GM21619 (cell line): ENCODE measurements around the gene FFAR1.

Experiments used
- ATAC-seq: cut with Tn5 transposase; IDR thresholded peaks from one replicate; pipeline ENCODE4 v1.9.1; 2021; ENCODE audit not compliant: unreplicated experiment

FFAR1 gene

GRCh38 chr19:35314858-35315470 is 32.7 kb upstream of the FFAR1 start:
- ATAC-seq = no peak

GRCh38 chr19:35315883-35316282 is 31.8 kb upstream of the FFAR1 start:
- ATAC-seq = no peak

- no peak for ATAC-seq
These were observed 31.1 kb upstream of the FFAR1 start for GRCh38 chr19:35316560-35316959.

GRCh38 chr19:35317464-35318043 is 30.1 kb upstream of the FFAR1 start:
- no peak for ATAC-seq

GRCh38 chr19:35318679-35319448 is 28.8 kb upstream of the FFAR1 start:
- ATAC-seq = no peak

- no peak for ATAC-seq
These were observed 27.5 kb upstream of the FFAR1 start for GRCh38 chr19:35320065-35320713.

GRCh38 chr19:35321291-35321690 is 26.4 kb upstream of the FFAR1 start:
- no peak for ATAC-seq

GRCh38 chr19:35322014-35322413 is 25.7 kb upstream of the FFAR1 start:
- no peak for ATAC-seq

GRCh38 chr19:35327642-35328041 is 20.1 kb upstream of the FFAR1 start:
- no peak for ATAC-seq

GRCh38 chr19:35328851-35329285 is 18.8 kb upstream of the FFAR1 start, which contains the start of gene CD22:
TSS of gene CD22 (plus strand) at chr19:35329187. CDS start at chr19:35332041, 2,854 bp downstream.
- ATAC-seq = no peak

- no peak for ATAC-seq
These were observed 18.4 kb upstream of the FFAR1 start for GRCh38 chr19:35329323-35329722.

- peak; percentile 52 for ATAC-seq
These were observed 17.2 kb upstream of the FFAR1 start for GRCh38 chr19:35330475-35330874.

GRCh38 chr19:35331551-35332214 is 16.0 kb upstream of the FFAR1 start:
- no peak for ATAC-seq

- no peak for ATAC-seq
These were observed 14.9 kb upstream of the FFAR1 start for GRCh38 chr19:35332817-35333216.

GRCh38 chr19:35334144-35334753 is 13.5 kb upstream of the FFAR1 start:
- ATAC-seq = no peak

- no peak for ATAC-seq
These were observed 11.3 kb upstream of the FFAR1 start for GRCh38 chr19:35336166-35336955.

GRCh38 chr19:35337097-35337983 is 10.4 kb upstream of the FFAR1 start:
- ATAC-seq = no peak

- no peak for ATAC-seq
These were observed 9.8 kb upstream of the FFAR1 start for GRCh38 chr19:35337984-35338296.

- no peak for ATAC-seq
These were observed 7.3 kb upstream of the FFAR1 start for GRCh38 chr19:35340431-35340830.
